ES-I3 (cell line): Measurements from ENCODE around the gene NR1I2.

Experiments
- H3K36me3 ChIP-seq: 2 replicates; pipeline ENCODE4 v1.6.1; 2013; ENCODE audit warnings: mild to moderate bottlenecking, low read length, control low read depth, moderate library complexity; ENCODE audit not compliant: insufficient read depth
- H3K4me1 ChIP-seq: 2 replicates; pipeline ENCODE4 v1.6.1; 2013; ENCODE audit warnings: mild to moderate bottlenecking, control low read depth, low read length; ENCODE audit not compliant: insufficient read depth
- H3K9ac ChIP-seq: 2 replicates; pipeline ENCODE4 v1.6.1; 2013; ENCODE audit warnings: low read depth, mild to moderate bottlenecking, low read length, moderate library complexity
- H3K9me3 ChIP-seq: 2 replicates; pipeline ENCODE4 v1.6.1; 2013; ENCODE audit warnings: mild to moderate bottlenecking, low read length, moderate library complexity; ENCODE audit not compliant: control insufficient read depth, insufficient read depth

Gene NR1I2

GRCh38 chr3:119767936-119768601 is 13.8 kb upstream of the NR1I2 start:
- H3K36me3 ChIP-seq, result no peaks in the 10 kb centered on the region
- no peaks in the 10 kb centered on the region for H3K4me1 ChIP-seq
- no peak overlapping the region for H3K9ac ChIP-seq
- no peaks in the 10 kb centered on the region for H3K9me3 ChIP-seq

- Histone ChIP-seq H3K9me3 (no peaks in the 10 kb centered on the region), H3K4me1 (no peaks in the 10 kb centered on the region), H3K9ac (no peak overlapping the region), H3K36me3 (no peaks in the 10 kb centered on the region)
Observed at GRCh38 chr3:119768668-119769393, 13.1 kb upstream of the NR1I2 start.

- H3K9me3 ChIP-seq, result no peaks in the 10 kb centered on the region
- no peak overlapping the region for H3K9ac ChIP-seq
- H3K36me3 ChIP-seq, result no peaks in the 10 kb centered on the region
- peaks cover 5% of the 10 kb centered on the region; the same call in 1 of the 2 replicates for H3K4me1 ChIP-seq
Observed at GRCh38 chr3:119769394-119770149, 12.3 kb upstream of the NR1I2 start.

- no peaks in the 10 kb centered on the region for H3K36me3 ChIP-seq
Observed at GRCh38 chr3:119774444-119774843, 7.5 kb upstream of the NR1I2 start.

GRCh38 chr3:119776304-119776703 is 5.6 kb upstream of the NR1I2 start:
- Histone ChIP-seq H3K36me3 (no peaks in the 10 kb centered on the region), H3K9me3 (no peaks in the 10 kb centered on the region; the same call in 1 of the 2 replicates), H3K4me1 (peaks cover 5% of the 10 kb centered on the region; the same call in 1 of the 2 replicates), H3K9ac (no peak overlapping the region)

More at GRCh38 chr3:119774444-119774843, 7.5 kb upstream of the NR1I2 start:
- Histone ChIP-seq H3K4me1 (peaks cover 5% of the 10 kb centered on the region; the same call in 1 of the 2 replicates), H3K9ac (no peak overlapping the region), H3K9me3 (no peaks in the 10 kb centered on the region; the same call in 1 of the 2 replicates)

GRCh38 chr3:119778176-119778575 is 3.7 kb upstream of the NR1I2 start:
- no peaks in the 10 kb centered on the region for H3K36me3 ChIP-seq
- peaks cover 5% of the 10 kb centered on the region; the same call in 1 of the 2 replicates for H3K4me1 ChIP-seq
- no peak overlapping the region for H3K9ac ChIP-seq
- H3K9me3 ChIP-seq, result no peaks in the 10 kb centered on the region; the same call in 1 of the 2 replicates

- Histone ChIP-seq H3K9ac (no peak overlapping the region), H3K4me1 (peaks cover 5% of the 10 kb centered on the region; the same call in 1 of the 2 replicates), H3K9me3 (no peaks in the 10 kb centered on the region; the same call in 1 of the 2 replicates), H3K36me3 (no peaks in the 10 kb centered on the region)
Observed at GRCh38 chr3:119778811-119779210, 3.1 kb upstream of the NR1I2 start.

- Histone ChIP-seq H3K9ac (no peak overlapping the region), H3K4me1 (no peaks in the 10 kb centered on the region), H3K9me3 (no peaks in the 10 kb centered on the region; the same call in 1 of the 2 replicates), H3K36me3 (no peaks in the 10 kb centered on the region)
Observed at GRCh38 chr3:119779731-119780383, 2.0 kb upstream of the NR1I2 start.

GRCh38 chr3:119782460-119782859 is 559 bp downstream of the NR1I2 start:
- Histone ChIP-seq H3K9me3 (no peaks in the 10 kb centered on the region), H3K36me3 (no peaks in the 10 kb centered on the region), H3K4me1 (no peaks in the 10 kb centered on the region), H3K9ac (no peak overlapping the region)

GRCh38 chr3:119783255-119783654 is 1.4 kb downstream of the NR1I2 start:
- H3K36me3 ChIP-seq, result no peaks in the 10 kb centered on the region
- H3K4me1 ChIP-seq, result no peaks in the 10 kb centered on the region
- H3K9ac ChIP-seq, result no peak overlapping the region
- no peaks in the 10 kb centered on the region for H3K9me3 ChIP-seq

GRCh38 chr3:119783883-119784282 is 2.0 kb downstream of the NR1I2 start:
- Histone ChIP-seq H3K9ac (no peak overlapping the region), H3K36me3 (no peaks in the 10 kb centered on the region), H3K4me1 (no peaks in the 10 kb centered on the region), H3K9me3 (no peaks in the 10 kb centered on the region)

GRCh38 chr3:119786409-119786808 is 4.5 kb downstream of the NR1I2 start:
- Histone ChIP-seq H3K4me1 (no peaks in the 10 kb centered on the region), H3K36me3 (no peaks in the 10 kb centered on the region)

GRCh38 chr3:119790369-119790768 is 8.5 kb downstream of the NR1I2 start:
- no peaks in the 10 kb centered on the region for H3K36me3 ChIP-seq
- H3K9me3 ChIP-seq, result no peaks in the 10 kb centered on the region
- H3K9ac ChIP-seq, result no peak overlapping the region
- peaks cover under 1% of the 10 kb centered on the region for H3K4me1 ChIP-seq

More at GRCh38 chr3:119786409-119786808, 4.5 kb downstream of the NR1I2 start:
- H3K9ac ChIP-seq, result no peak overlapping the region
- H3K9me3 ChIP-seq, result no peaks in the 10 kb centered on the region

GRCh38 chr3:119792270-119792669 is 10.4 kb downstream of the NR1I2 start:
- H3K36me3 ChIP-seq, result no peaks in the 10 kb centered on the region
- no peaks in the 10 kb centered on the region for H3K9me3 ChIP-seq
- no peak overlapping the region for H3K9ac ChIP-seq
- peaks cover 16% of the 10 kb centered on the region for H3K4me1 ChIP-seq
